Measurements from ENCODE around the gene EPS15.

DNA sequence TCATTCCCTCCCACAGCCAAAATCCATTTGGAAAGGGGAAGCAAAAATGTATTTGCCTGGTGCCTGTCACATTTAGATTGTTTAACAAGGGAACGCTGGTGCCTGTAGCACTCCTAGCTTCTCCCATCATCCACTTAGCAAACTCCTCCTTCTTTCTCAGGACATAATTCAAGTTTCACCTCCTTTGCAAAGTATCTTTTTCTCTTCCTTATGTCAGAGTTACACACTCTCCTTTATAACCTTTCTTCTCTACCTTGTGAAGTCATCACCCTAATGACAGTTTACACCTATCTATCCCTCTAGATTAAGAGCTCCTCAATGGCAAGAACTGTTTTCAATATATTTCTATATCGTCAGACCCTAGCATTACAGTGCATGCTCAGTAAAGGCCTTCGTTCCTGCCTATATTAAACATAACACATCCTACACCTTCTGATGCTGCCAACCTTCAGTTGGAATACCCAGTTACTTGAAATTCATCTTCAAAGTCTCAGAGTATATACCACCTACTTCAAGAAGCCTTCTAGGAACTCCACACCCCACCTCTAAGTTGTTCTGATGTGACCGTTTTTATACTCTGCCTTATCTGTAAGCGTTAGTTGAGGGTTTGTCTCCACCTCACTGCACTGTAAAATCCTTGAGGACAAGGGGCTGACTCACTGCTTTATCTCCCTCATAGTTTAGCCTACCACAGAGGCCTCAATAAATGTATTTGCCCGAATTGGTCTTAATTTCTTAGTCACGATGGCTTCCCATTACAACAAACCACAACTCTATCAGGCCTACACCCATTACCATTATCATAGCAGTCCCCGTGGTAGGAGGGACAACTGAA is 1.0 kb upstream of the EPS15 start:
- TF ChIP-seq, protein P1, sequence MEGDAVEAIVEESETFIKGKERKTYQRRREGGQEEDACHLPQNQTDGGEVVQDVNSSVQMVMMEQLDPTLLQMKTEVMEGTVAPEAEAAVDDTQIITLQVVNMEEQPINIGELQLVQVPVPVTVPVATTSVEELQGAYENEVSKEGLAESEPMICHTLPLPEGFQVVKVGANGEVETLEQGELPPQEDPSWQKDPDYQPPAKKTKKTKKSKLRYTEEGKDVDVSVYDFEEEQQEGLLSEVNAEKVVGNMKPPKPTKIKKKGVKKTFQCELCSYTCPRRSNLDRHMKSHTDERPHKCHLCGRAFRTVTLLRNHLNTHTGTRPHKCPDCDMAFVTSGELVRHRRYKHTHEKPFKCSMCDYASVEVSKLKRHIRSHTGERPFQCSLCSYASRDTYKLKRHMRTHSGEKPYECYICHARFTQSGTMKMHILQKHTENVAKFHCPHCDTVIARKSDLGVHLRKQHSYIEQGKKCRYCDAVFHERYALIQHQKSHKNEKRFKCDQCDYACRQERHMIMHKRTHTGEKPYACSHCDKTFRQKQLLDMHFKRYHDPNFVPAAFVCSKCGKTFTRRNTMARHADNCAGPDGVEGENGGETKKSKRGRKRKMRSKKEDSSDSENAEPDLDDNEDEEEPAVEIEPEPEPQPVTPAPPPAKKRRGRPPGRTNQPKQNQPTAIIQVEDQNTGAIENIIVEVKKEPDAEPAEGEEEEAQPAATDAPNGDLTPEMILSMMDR (IDR thresholded peaks at IDR 0.05), result no peak
- no peak for TF ChIP-seq POLR2A (IDR thresholded peaks at IDR 0.05)

Data from lower leg skin (tissue), 3 donors.